ENCODE data around the gene RPS17.
"Not testable (repeated sequence)": the region's sequence is repeated elsewhere in the genome, so short reads cannot be mapped to it uniquely, and the experiment has no call there.

RPS17 gene

DNA sequence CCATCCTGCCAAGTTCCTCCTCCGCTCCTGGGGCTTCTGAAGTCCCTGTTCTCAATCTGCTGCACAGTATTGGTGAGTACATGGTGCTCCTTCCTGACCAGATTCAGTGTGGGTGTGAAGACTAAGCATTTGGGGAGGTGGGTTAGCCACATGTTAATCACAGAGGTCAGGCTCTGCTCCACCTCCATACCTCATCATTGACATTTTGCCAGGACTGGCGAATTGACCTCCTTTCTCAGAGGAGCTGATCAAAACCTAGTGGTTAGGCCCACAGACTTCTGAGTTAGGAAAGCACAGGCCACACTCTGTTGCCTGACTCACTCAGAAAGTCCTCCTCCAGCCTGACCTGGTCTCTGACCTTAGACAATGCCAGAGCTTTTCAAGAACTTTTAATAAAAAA lies 8.4 kb upstream of the RPS17 start:
- no peak for DNase-seq (ENCODE audit: low read depth in 2 of 3, low spot score in 2 of 3)

- no peak for DNase-seq (ENCODE audit: low read depth in 2 of 3, low spot score in 2 of 3)
Observed at GRCh38 chr15:82545478-82545877, 5.2 kb upstream of the RPS17 start.

DNA sequence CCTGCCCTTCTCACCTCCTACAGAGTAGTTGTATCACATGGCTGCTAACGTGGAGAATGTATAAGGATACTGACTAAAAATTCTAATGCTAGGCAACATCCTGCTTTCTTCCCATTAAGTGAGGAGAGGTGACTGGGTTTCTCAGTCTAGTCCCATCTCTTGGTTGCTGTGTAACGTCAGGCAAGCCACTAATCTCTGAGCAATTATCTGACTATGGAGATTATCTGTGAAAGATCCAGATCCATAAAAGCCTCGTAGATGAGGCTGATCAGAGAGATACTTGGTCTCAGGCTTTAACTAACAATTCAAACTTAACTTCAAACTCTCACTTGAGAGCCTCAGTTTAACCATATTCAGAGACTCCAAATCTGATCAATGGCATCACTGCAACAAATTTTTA lies 4.7 kb upstream of the RPS17 start:
- no peak for DNase-seq (ENCODE audit: low read depth in 2 of 3, low spot score in 2 of 3)

GRCh38 chr15:82544431-82544830 lies 4.2 kb upstream of the RPS17 start:
- no peak for DNase-seq (ENCODE audit: low read depth in 2 of 3, low spot score in 2 of 3)

DNA sequence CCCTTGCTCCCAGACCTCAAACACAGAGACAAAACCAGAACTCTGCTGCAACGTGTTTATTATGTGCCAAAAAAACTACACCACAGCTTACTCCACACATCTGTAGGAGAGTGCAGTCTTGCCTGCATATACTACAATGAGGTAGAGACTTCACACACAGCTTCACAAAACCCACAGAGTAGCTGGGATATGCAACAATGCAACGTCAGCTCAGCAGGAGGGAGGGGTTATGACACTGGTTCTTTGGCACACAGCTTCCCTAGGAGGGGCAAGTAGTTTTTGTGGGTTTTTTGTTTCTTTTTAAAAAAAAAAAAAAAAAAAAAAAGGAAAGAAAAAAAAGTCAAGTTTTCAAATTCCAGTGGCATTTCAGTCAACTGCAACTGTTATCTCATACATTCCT lies 2.9 kb upstream of the RPS17 start:
- DNase-seq (ENCODE audit: low read depth in 2 of 3, low spot score in 2 of 3), result no peak

DNA sequence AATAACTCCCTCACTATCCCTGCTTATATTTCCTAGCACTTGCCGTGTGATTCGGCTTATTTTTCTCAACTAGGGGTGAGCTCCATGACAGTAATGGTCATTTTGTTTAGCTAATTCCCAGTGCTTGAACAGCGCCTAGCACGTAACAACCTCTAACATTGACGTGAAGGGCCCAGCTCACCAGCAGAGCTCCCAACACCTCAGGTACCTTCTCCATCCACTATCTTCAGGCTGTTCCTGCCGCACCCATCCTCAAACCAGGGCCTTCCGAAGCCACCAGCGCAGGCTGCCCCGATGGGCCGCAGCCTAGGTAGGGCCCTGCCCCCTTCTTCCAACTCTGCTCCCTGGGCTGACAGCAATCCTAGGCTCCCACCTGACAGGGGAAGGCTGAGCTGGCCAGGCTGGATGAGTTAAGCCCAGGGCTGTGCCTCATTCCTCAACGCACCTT lies 751 bp upstream of the RPS17 start:
- DNase-seq (ENCODE audit: low read depth in 2 of 3, low spot score in 2 of 3), result no peak

DNA sequence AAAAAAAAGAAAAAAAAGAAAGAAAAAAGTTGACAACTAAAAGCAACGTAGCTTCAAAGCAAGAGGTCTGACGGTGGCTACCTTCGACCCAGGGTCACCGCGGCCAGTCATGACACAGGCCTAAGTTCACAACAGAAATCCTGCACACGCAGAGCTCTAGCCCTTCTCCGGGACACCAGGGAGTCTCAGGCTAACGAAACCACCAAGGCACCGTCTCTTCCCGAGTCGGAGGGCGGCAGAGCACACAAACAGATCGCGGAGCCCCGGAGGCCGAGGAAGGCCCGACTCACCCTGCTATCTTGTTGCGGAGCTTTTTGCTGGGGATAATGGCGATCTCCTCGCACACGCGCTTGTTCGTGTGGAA lies 584 bp downstream of the RPS17 start:
- DNase-seq (ENCODE audit: low read depth in 2 of 3, low spot score in 2 of 3), result no peak

- DNase-seq (ENCODE audit: low read depth in 2 of 3, low spot score in 2 of 3), result no peak
Observed at GRCh38 chr15:82538961-82539690, 1.1 kb downstream of the RPS17 start.

GRCh38 chr15:82537351-82537908 lies 2.8 kb downstream of the RPS17 start:
- no peak for DNase-seq (ENCODE audit: low read depth in 2 of 3, low spot score in 2 of 3)

- no peak for DNase-seq (ENCODE audit: low read depth in 2 of 3, low spot score in 2 of 3)
Observed at GRCh38 chr15:82536409-82537350, 3.6 kb downstream of the RPS17 start.

DNA sequence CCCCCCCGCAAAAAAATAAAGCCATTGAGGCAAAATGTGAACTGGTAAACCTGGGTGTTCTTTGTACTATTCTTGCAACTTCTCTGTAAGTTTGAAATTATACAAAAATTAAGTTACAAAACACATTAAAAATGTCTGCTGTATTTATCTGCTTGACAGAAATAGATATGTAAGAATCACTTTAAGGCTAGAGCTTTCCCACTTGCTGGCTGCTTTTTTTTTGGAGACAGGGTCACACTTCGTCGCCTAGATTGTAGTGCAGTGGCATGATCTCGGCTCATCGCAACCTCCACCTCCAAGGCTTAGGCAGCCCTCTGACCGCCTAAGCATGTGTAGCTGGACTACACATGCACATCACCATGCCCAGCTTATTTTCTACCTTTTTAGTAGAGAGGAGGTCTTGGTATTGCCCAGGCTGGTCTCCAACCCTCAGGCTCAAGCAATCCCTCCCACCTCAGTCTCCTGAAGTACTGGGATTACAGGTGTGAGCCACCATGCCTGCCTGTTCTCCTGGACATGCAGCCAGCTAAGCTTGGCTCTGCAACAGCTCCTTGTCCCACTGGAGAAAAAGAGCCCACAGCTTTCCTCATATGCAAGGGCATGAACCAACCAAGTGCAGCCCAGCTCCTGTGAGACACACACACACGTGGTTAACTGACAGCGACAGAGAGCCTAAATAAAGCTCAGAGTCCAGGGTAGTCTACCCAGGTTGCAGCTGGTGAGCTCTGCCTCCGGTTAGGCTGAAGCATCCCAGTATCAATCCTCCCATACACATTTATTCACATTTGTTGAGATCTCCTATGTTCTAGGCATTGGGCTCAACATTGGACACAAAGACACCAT lies 4.5 kb downstream of the RPS17 start:
- no peak for DNase-seq (ENCODE audit: low read depth in 2 of 3, low spot score in 2 of 3)

DNA sequence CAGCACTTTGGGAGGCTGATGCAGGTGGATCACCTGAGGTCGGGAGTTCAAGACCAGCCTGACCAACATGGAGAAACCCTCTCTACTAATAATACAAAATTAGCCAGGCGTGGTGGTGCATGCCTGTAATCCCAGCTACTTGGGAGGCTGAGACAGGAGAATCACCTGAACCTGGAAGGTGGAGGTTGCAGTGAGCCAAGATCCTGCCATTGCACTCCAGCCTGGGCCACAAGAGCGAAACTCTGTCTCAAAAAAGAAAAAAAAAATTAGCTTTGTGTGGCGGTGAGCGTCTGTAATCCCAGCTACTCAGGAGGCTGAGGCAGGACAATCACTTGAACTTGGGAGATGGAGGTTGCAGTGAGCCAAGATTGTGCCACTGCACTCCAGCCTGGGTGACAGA lies 5.1 kb downstream of the RPS17 start:
- DNase-seq (ENCODE audit: low read depth in 2 of 3, low spot score in 2 of 3), result not testable (repeated sequence)

DNA sequence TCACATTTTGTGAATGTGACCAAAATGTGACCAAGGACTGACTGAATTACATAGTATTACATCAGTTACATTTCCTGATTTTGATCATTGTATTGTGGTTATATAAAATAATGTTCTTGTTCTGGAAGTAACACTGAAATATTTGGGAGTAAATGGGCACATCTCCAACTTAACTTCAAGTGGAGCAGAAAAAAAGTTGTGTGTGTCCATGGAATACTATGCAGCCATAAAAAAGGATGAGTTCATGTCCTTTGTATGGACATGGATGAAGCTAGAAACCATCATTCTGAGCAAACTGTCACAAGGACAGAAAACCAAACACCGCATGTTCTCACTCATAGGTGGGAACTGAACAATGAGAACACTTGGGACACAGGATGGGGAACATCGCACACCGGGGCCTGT lies 5.8 kb downstream of the RPS17 start:
- DNase-seq (ENCODE audit: low read depth in 2 of 3, low spot score in 2 of 3), result not testable (repeated sequence)

DNA sequence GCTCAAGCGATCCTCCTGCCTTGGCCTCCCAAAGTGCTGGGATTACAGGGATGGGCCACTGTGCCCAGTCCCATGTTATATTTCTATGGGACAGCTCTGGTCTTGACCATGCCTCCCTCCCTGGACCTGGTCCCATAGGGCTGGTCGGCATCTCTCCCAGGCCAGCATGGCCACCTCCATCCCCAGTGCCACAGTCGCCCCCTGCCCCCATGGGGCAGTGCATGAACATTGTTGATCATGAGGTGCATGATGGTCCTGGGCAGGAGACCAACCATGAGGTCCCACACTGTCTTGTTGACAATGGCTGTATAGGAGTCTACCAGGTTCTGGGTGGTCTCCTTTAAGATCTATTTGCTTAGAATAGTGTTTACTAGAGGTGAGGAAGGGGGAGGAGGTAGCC lies 6.5 kb downstream of the RPS17 start:
- no peak for DNase-seq (ENCODE audit: low read depth in 2 of 3, low spot score in 2 of 3)

DNA sequence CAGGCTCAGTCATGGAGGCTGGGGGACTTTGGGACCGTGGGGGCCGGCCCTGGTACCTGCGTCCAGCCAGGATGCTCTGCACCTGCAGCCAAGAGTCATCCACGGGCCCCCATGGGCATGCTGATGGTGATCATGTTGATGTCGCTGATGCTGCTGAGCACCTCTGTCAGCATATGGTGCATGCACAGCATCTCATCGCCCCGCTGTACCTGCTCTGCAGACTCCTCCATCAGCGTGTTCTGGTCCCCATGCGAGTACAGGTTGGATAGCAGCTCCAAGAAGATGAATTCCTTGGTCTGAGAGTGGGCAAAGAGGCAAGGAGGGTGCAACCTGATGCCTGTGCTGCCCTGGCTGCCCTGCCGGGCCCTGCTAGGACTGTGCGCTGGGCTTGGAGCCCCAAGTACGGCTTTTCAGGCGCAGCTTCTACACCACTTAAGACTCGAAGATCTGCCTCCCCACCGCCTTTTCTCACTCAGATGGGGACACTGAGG lies 7.2 kb downstream of the RPS17 start:
- DNase-seq (ENCODE audit: low read depth in 2 of 3, low spot score in 2 of 3), result no peak

GRCh38 chr15:82532383-82532990 lies 7.8 kb downstream of the RPS17 start:
- DNase-seq (ENCODE audit: low read depth in 2 of 3, low spot score in 2 of 3), result no peak

GRCh38 chr15:82531496-82532382 lies 8.5 kb downstream of the RPS17 start:
- no peak for DNase-seq (ENCODE audit: low read depth in 2 of 3, low spot score in 2 of 3)

DNA sequence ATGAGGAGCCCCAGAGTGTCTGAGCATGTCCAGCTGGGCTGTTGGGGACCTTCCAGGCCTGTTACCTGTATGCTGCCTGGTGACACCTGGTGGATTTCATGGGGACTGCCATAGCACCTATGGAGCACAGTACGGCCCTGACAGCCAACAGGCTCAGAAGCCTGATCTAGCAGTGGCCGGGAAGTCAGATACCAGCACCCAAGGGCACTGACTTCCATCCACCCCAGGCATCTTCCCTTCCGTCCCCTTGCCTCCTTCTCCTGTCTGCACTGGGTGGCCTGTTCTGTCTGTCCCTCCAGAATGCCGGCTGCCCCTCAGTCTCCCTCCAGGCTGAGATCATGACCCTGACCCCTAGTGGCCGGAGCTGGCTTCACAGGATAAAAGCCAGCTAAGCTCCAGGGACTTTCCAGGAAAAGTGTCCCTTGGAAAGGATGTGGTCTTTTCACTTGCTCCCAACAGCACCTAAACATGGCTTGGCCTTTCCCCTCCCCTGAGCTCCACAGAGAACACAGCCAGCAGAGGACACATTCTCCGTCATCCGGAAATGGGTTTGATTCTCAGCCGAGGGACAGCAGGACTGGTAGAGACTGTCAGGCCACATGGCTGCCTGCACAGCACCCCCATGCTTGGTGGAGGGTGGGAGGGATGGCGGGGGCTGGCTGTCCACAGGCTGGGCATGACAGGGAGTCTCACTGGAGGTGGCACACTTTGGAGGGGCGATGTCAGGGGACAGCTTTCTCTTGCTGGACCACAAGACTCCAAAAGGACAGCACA lies 9.5 kb downstream of the RPS17 start:
- no peak for DNase-seq (ENCODE audit: low read depth in 2 of 3, low spot score in 2 of 3)

DNA sequence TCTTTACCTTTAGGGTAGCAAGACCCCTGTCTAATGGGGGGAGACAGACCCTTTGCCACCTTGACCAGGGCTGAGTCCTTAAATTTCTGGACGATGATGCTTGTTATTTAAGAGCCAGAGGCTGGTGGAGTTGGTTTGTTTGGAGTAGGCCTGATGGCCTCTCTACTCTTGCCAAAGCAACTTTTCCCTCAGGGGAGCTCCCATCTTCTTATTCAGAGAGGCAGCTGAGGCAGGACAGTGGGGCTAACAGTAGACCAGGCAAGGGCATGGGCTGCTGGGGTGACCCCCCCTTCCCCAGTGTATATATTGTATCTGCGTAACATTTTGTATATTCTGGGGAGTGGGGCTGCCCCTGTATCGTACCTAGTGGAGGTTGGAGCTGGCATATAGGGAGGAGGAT lies 10.3 kb downstream of the RPS17 start:
- DNase-seq (ENCODE audit: low read depth in 2 of 3, low spot score in 2 of 3), result no peak

Data from activated CD8-positive, alpha-beta memory T cell treated with anti-CD3 and anti-CD28 coated beads for 48 hours (primary cell).